ENCODE results near the gene HYCC2.

DNA sequence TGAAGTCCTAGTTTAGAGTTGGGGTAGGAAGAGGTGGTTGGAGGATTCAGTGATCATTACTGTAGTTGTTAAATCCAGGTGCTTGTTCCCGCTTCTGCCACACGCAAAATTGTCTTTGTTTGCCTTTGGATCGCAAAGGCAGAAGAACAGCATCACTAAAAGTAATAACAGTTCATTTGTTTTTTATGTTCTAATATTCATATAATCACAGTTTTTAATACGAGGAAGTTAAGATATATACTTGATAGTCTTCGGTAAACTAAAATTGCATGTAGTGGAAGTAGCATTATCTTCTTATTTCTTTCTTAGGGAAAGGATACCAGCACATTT is 695 bp upstream of the HYCC2 start:
- TF ChIP-seq CTCF (tag by site-specific recombination; IDR thresholded peaks at IDR 0.05): no peak
- no peak for TF ChIP-seq OVOL3 (tag by site-specific recombination; IDR thresholded peaks at IDR 0.05)
- no peak for TF ChIP-seq ZNF280D (tag by site-specific recombination; IDR thresholded peaks at IDR 0.05)
- 0 out of 2 replicates have a peak, but pooled peaks have one; percentile 6 for TF ChIP-seq ZBTB17 (tag by site-specific recombination; IDR thresholded peaks at IDR 0.05)
- no peak for TF ChIP-seq ZNF138 (tag by site-specific recombination; IDR thresholded peaks at IDR 0.05; ENCODE audit: borderline replicate concordance)
